ENCODE measurements around the gene TBCD. TPM values are rescaled to one million over a fixed set of nuclear protein-coding genes. Genes with fewer than 3 reads are reported as not detected.
A peak's percentile ranks its signal among the peaks of the same experiment; 100 is the strongest.

TBCD gene
- total RNA-seq, 1 donor from 2014 or later: 207 TPM

GRCh38 chr17:82720204-82720603, 31.7 kb upstream of the TBCD start:
- no peaks in the 10 kb centered on the region for H3K9me3 Mint-ChIP-seq (ENCODE audit: unreplicated experiment)
- no peak overlapping the region for H3K4me3 Mint-ChIP-seq (ENCODE audit: unreplicated experiment)
- H3K27me3 Mint-ChIP-seq (ENCODE audit: unreplicated experiment): peaks cover 2% of the 10 kb centered on the region
- no peak for DNase-seq (ENCODE audit: low spot score)
- no peak for TF ChIP-seq CTCF (IDR thresholded peaks at IDR 0.05; ENCODE audit: unreplicated experiment)
- H3K27ac Mint-ChIP-seq (ENCODE audit: unreplicated experiment): no peak overlapping the region
- peaks cover 27% of the 10 kb centered on the region for H3K36me3 Mint-ChIP-seq (ENCODE audit: low read depth, unreplicated experiment)
- H3K4me1 Mint-ChIP-seq (ENCODE audit: unreplicated experiment): peaks cover 11% of the 10 kb centered on the region

- no peak for DNase-seq (ENCODE audit: low spot score)
- no peaks in the 10 kb centered on the region for H3K9me3 Mint-ChIP-seq (ENCODE audit: unreplicated experiment)
- peaks cover 6% of the 10 kb centered on the region for H3K4me1 Mint-ChIP-seq (ENCODE audit: unreplicated experiment)
- H3K36me3 Mint-ChIP-seq (ENCODE audit: low read depth, unreplicated experiment): peaks cover 34% of the 10 kb centered on the region
- H3K27ac Mint-ChIP-seq (ENCODE audit: unreplicated experiment): no peak overlapping the region
- no peak for TF ChIP-seq CTCF (IDR thresholded peaks at IDR 0.05; ENCODE audit: unreplicated experiment)
- H3K27me3 Mint-ChIP-seq (ENCODE audit: unreplicated experiment): peaks cover 2% of the 10 kb centered on the region
- peak overlapping the region; percentile 42 for H3K4me3 Mint-ChIP-seq (ENCODE audit: unreplicated experiment)
These were observed 29.4 kb upstream of the TBCD start for GRCh38 chr17:82722341-82723013.

- Mint-ChIP-seq H3K36me3 (ENCODE audit: low read depth, unreplicated experiment) (peaks cover 32% of the 10 kb centered on the region), H3K27ac (ENCODE audit: unreplicated experiment) (peak overlapping the region; percentile 26), H3K4me3 (ENCODE audit: unreplicated experiment) (no peak overlapping the region), H3K27me3 (ENCODE audit: unreplicated experiment) (peaks cover 2% of the 10 kb centered on the region), H3K9me3 (ENCODE audit: unreplicated experiment) (no peaks in the 10 kb centered on the region), H3K4me1 (ENCODE audit: unreplicated experiment) (no peaks in the 10 kb centered on the region)
- TF ChIP-seq CTCF (IDR thresholded peaks at IDR 0.05; ENCODE audit: unreplicated experiment): no peak
- DNase-seq (ENCODE audit: low spot score): no peak
These were observed 28.6 kb upstream of the TBCD start for GRCh38 chr17:82723169-82723807.

GRCh38 chr17:82726427-82726826, 25.4 kb upstream of the TBCD start:
- no peak for TF ChIP-seq CTCF (IDR thresholded peaks at IDR 0.05; ENCODE audit: unreplicated experiment)
- H3K36me3 Mint-ChIP-seq (ENCODE audit: low read depth, unreplicated experiment): peaks cover 32% of the 10 kb centered on the region
- H3K27ac Mint-ChIP-seq (ENCODE audit: unreplicated experiment): no peak overlapping the region
- no peak for DNase-seq (ENCODE audit: low spot score)
- H3K4me1 Mint-ChIP-seq (ENCODE audit: unreplicated experiment): no peaks in the 10 kb centered on the region
- H3K4me3 Mint-ChIP-seq (ENCODE audit: unreplicated experiment): no peak overlapping the region
- peaks cover 2% of the 10 kb centered on the region for H3K27me3 Mint-ChIP-seq (ENCODE audit: unreplicated experiment)
- no peaks in the 10 kb centered on the region for H3K9me3 Mint-ChIP-seq (ENCODE audit: unreplicated experiment)

All from endothelial cell (in vitro differentiated cells).